Kidney (tissue), 14 donors: ENCODE data around the gene NOL9. TPM values are rescaled to one million over a fixed set of nuclear protein-coding genes. Genes with fewer than 3 reads are reported as not detected.

Source experiments
- DNase-seq, 5 donors: peaks; one replicate each; pipeline ENCODE4 v3.0.0-alpha.2; 2013 to 2020
- FAIRE-seq: peaks from 2 replicates; lab custom pipeline; 2012; peaks lifted over from hg19 to GRCh38; lab: Jason Lieb, UNC
- H3K27ac ChIP-seq, 2 donors: one replicate each; pipeline ENCODE4 v1.7.0; 2013; ENCODE audit warnings: low read depth in 2 of 2, low read length in 2 of 2, inconsistent platforms in 1 of 2
- H3K27me3 ChIP-seq: one replicate; pipeline ENCODE4 v1.7.1; 2013; ENCODE audit warnings: low read length, inconsistent platforms; ENCODE audit not compliant: control insufficient read depth, insufficient read depth
- H3K36me3 ChIP-seq, 3 donors: one replicate each; pipeline versions ENCODE4 v1.7.0 to v1.7.1; 2013; ENCODE audit warnings: low read length in 3 of 3, control low read depth in 1 of 3, inconsistent platforms in 1 of 3; ENCODE audit not compliant: insufficient read depth in 3 of 3, control insufficient read depth in 2 of 3
- H3K4me1 ChIP-seq, 3 donors: one replicate each; pipeline versions ENCODE4 v1.7.0 to v1.7.1; 2013; ENCODE audit warnings: low read length in 3 of 3, inconsistent platforms in 1 of 3, low read depth in 1 of 3; ENCODE audit not compliant: control insufficient read depth in 2 of 3, insufficient read depth in 2 of 3
- H3K4me3 ChIP-seq, 3 donors: one replicate each; pipeline versions ENCODE4 v1.7.0 to v1.8.1; 2013; ENCODE audit warnings: low read length in 3 of 3, control low read depth in 1 of 3, inconsistent platforms in 1 of 3
- H3K9ac ChIP-seq, 3 donors: one replicate each; pipeline versions ENCODE4 v1.7.0 to v1.7.1; 2013; ENCODE audit warnings: low read length in 3 of 3, control low read depth in 1 of 3, inconsistent platforms in 1 of 3
- H3K9me3 ChIP-seq, 3 donors: one replicate each; pipeline versions ENCODE4 v1.7.0 to v1.7.1; 2013; ENCODE audit warnings: low read length in 3 of 3, control low read depth in 1 of 3, inconsistent platforms in 1 of 3; ENCODE audit not compliant: control insufficient read depth in 2 of 3, insufficient read depth in 1 of 3
- CTCF ChIP-seq: IDR thresholded peaks from 3 replicates; pipeline ENCODE4 v1.5.1; 2012; ENCODE audit warnings: mild to moderate bottlenecking, moderate library complexity, borderline replicate concordance; ENCODE audit not compliant: insufficient read depth; ENCODE audit errors: extremely low read depth
- intact Hi-C: fragments of 100-400 bp; cut with DNase I; formaldehyde crosslinking; loops from one replicate; pipeline ENCODE4 v1.11.1; 2022
- polyA plus RNA-seq: library from polyadenylated mRNA; stranded (reverse); fragments of 350-450 nt; fragmentation: Illumina TruSeq; extraction: RNeasy Lipid Tissue Mini Kit (QIAGEN cat#74804); gene quantifications from one replicate; pipeline ENCODE4 v1.2.3, GENCODE V29; 2014; ENCODE audit warnings: low read depth, low replicate concordance; ENCODE audit not compliant: insufficient read depth
- total RNA-seq: library from RNA; stranded (reverse); fragmentation: NEBNext Ultra II Directional; extraction: Animal tissue kit (Norgen Biotek cat#: 25700); gene quantifications from one replicate; pipeline ENCODE4 v1.2.1, GENCODE V29; 2021
- donor health status: control.
- donor health status: control.
- donor health status: control.
- donor health status: control.
- donor health status: control.
- donor health status: DM: yes; HTN: yes; CAD: no.
- donor health status: Normal renal cell carcinoma (clear cell type).

Gene NOL9
- total and polyA plus RNA-seq, 2 donors from 2014 or later: 4.3 to 28.7 TPM

- Histone ChIP-seq H3K27me3 (no peaks in the 10 kb centered on the region), H3K36me3 (no peaks in the 10 kb centered on the region), H3K9ac (peak overlapping the region in 1 of 3 donors; percentile 21), H3K4me3 (peak overlapping the region in 1 of 3 donors; percentile 85), H3K9me3 (no peaks in the 10 kb centered on the region), H3K4me1 (peaks cover 0 to 30% (median 21%) of the 10 kb centered on the region in 3 donors), H3K27ac (peak overlapping the region; percentile 13 to 28)
- TF ChIP-seq CTCF: no peak
- intact Hi-C loops: no loop called here
- peak in 1 of 5 donors; percentile 66 for DNase-seq
- no peak for FAIRE-seq
Measured at GRCh38 chr1:6581561-6582305, 27.4 kb upstream of the NOL9 start.

DNA sequence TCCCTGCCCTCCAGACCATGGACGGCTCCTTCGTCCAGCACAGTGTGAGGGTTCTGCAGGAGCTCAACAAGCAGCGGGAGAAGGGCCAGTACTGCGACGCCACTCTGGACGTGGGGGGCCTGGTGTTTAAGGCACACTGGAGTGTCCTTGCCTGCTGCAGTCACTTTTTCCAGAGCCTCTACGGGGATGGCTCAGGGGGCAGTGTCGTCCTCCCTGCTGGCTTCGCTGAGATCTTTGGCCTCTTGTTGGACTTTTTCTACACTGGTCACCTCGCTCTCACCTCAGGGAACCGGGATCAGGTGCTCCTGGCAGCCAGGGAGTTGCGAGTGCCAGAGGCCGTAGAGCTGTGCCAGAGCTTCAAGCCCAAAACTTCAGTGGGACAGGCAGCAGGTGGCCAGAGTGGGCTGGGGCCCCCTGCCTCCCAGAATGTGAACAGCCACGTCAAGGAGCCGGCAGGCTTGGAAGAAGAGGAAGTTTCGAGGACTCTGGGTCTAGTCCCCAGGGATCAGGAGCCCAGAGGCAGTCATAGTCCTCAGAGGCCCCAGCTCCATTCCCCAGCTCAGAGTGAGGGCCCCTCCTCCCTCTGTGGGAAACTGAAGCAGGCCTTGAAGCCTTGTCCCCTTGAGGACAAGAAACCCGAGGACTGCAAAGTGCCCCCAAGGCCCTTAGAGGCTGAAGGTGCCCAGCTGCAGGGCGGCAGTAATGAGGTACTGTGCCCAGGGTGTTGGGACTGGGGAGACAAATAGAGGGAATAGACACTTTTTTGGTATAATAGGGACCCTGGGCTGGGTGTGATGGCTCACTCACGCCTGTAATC, 26.5 kb upstream of the NOL9 start:
- Histone ChIP-seq H3K4me1 (peaks cover 0 to 30% (median 21%) of the 10 kb centered on the region in 3 donors), H3K36me3 (no peaks in the 10 kb centered on the region), H3K27ac (peak overlapping the region; percentile 88 to 95), H3K9me3 (no peaks in the 10 kb centered on the region), H3K4me3 (peak overlapping the region; percentile 66 to 85 (median 69)), H3K9ac (peak overlapping the region; percentile 6 to 87 (median 30)), H3K27me3 (no peaks in the 10 kb centered on the region)
- peak; percentile 6 for TF ChIP-seq CTCF
- FAIRE-seq (no peak), DNase-seq (peak in 2 of 5 donors; percentile 20 to 78)
- intact Hi-C loops: no loop called here

GRCh38 chr1:6580119-6580592, 25.8 kb upstream of the NOL9 start:
- Histone ChIP-seq H3K4me3 (peak overlapping the region; percentile 66 to 85 (median 69)), H3K27ac (peak overlapping the region; percentile 88 to 95), H3K9me3 (no peaks in the 10 kb centered on the region), H3K27me3 (no peaks in the 10 kb centered on the region), H3K36me3 (no peaks in the 10 kb centered on the region), H3K4me1 (peaks cover 0 to 29% (median 21%) of the 10 kb centered on the region in 3 donors), H3K9ac (peak overlapping the region; percentile 6 to 87 (median 30))
- intact Hi-C loops: no loop called here
- no peak for TF ChIP-seq CTCF
- DNase-seq (no peak), FAIRE-seq (no peak)
